Tibial nerve (tissue), 3 donors: Measurements from ENCODE around the gene LIPJ.

ENCODE experiments used
- CTCF ChIP-seq, 5 experiments: fragments of 200-600 bp in 3 of 5; fragments of 450-650 bp in 2 of 5; sonication (generic) in 3 of 5; IDR thresholded peaks; one replicate each; pipeline ENCODE4 v1.5.1; 2016 to 2019; ENCODE audit warnings: antibody characterized with exemption in 5 of 5, mild to moderate bottlenecking in 3 of 5, moderate library complexity in 2 of 5
- POLR2A ChIP-seq, 2 donors: fragments of 450-650 bp; IDR thresholded peaks; one replicate each; pipeline ENCODE4 v1.6.1; 2017; ENCODE audit warnings: antibody characterized with exemption in 2 of 2, mild to moderate bottlenecking in 2 of 2, moderate library complexity in 2 of 2

- TF ChIP-seq CTCF (IDR thresholded peaks at IDR 0.05) (peak; percentile 78 to 93 (median 91)), POLR2A (IDR thresholded peaks at IDR 0.05) (peak in 1 of 2 donors; percentile 55)
These were observed 3.6 kb upstream of the LIPJ start, which contains the start of gene RNLS for GRCh38 chr10:88582806-88583583.
